H1 (cell line): Measurements from ENCODE around the gene TMEM107.

Source experiments
- EZH2 ChIP-seq: fragments of 200-600 bp; sonication (generic); IDR thresholded peaks from 2 replicates; pipeline ENCODE4 v1.7.1; 2012; ENCODE audit warnings: low read depth, mild to moderate bottlenecking, moderate library complexity, low read length, inconsistent platforms; ENCODE audit not compliant: severe bottlenecking
- KDM1A ChIP-seq: fragments of 200-600, 300-600 bp; sonication (generic); IDR thresholded peaks from 2 replicates; pipeline ENCODE4 v1.7.1; 2016; ENCODE audit warnings: mild to moderate bottlenecking, low read length, borderline replicate concordance
- POLR2A ChIP-seq, 2 experiments: IDR thresholded peaks; 1 replicate in 1 of 2; 2 replicates in 1 of 2; pipeline ENCODE4 v1.6.1; 2011; ENCODE audit warnings: low read depth in 2 of 2, low read length in 2 of 2, mild to moderate bottlenecking in 2 of 2; ENCODE audit errors: control extremely low read depth in 1 of 2
- TF ChIP-seq, protein P1 (sequence below), 3 experiments: IDR thresholded peaks; 1 replicate in 2 of 3; 2 replicates in 1 of 3; pipeline versions ENCODE4 v1.5.1 to v1.6.1; 2011; ENCODE audit warnings: low read length in 3 of 3, mild to moderate bottlenecking in 3 of 3, inconsistent platforms in 2 of 3, low read depth in 1 of 3, moderate library complexity in 1 of 3; ENCODE audit not compliant: insufficient read depth in 1 of 3; ENCODE audit errors: control extremely low read depth in 1 of 3

DNA sequence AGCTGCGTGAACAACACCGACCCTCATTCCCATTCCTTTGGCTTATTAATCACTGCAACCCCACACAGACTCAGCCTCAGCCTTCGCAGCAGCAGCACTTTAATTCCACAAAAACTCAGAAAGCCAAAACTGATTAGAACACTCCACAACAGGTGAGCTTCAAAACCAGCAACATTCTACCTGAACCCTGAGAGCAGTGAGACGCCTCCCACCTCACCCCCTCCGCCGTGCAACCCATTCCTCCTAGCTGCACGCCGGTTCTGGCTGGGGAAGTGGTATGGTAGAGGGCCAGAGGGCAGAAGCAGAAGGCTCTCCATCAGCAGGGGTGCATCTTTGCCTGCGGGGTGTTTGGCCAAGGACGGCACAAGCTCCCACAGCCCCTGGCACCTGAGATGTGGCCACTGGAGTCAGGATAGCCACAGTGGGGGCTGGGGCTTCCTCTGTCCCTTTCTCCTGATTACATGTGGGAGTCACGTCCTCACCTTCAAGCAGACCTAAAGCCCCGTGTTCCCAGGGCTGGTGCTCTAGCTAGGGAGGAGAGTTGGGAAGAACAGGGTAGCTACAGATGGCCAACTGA is 12.2 kb upstream of the TMEM107 start:
- TF ChIP-seq KDM1A (no peak), EZH2 (no peak), POLR2A (IDR thresholded peaks at IDR 0.05; ENCODE audit: control extremely low read depth in 1 of 2, low read depth in 2 of 2, low read length in 2 of 2) (no peak)
- TF ChIP-seq, protein P1, sequence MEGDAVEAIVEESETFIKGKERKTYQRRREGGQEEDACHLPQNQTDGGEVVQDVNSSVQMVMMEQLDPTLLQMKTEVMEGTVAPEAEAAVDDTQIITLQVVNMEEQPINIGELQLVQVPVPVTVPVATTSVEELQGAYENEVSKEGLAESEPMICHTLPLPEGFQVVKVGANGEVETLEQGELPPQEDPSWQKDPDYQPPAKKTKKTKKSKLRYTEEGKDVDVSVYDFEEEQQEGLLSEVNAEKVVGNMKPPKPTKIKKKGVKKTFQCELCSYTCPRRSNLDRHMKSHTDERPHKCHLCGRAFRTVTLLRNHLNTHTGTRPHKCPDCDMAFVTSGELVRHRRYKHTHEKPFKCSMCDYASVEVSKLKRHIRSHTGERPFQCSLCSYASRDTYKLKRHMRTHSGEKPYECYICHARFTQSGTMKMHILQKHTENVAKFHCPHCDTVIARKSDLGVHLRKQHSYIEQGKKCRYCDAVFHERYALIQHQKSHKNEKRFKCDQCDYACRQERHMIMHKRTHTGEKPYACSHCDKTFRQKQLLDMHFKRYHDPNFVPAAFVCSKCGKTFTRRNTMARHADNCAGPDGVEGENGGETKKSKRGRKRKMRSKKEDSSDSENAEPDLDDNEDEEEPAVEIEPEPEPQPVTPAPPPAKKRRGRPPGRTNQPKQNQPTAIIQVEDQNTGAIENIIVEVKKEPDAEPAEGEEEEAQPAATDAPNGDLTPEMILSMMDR (IDR thresholded peaks at IDR 0.05; ENCODE audit: control extremely low read depth in 1 of 3, insufficient read depth in 1 of 3, low read depth in 1 of 3, low read length in 3 of 3), result no peak
